ENCODE data around the gene MGP.

- no peak for TF ChIP-seq MXI1 (conservative IDR thresholded peaks at IDR 0.05; ENCODE audit: poor library complexity, severe bottlenecking)
- TF ChIP-seq RAD21 (conservative IDR thresholded peaks at IDR 0.05): no peak
- no peak for TF ChIP-seq CTCF (IDR thresholded peaks at IDR 0.05; ENCODE audit: poor library complexity, severe bottlenecking)
- no peak for TF ChIP-seq EZH2 (IDR thresholded peaks at IDR 0.05; ENCODE audit: borderline replicate concordance, insufficient read depth, low read length, poor library complexity, severe bottlenecking)
- no peak for TF ChIP-seq EP300 (conservative IDR thresholded peaks at IDR 0.05; ENCODE audit: poor library complexity, severe bottlenecking)
- TF ChIP-seq POLR2AphosphoS5 (IDR thresholded peaks at IDR 0.05): no peak
- no peak for TF ChIP-seq TAF1 (IDR thresholded peaks at IDR 0.05; ENCODE audit: low read depth)
- no peak for TF ChIP-seq SMC3 (conservative IDR thresholded peaks at IDR 0.05; ENCODE audit: poor library complexity)
- no peak for TF ChIP-seq REST (IDR thresholded peaks at IDR 0.05; ENCODE audit: borderline replicate concordance)
Observed at GRCh38 chr12:14905269-14906004, 19.8 kb upstream of the MGP start.
